Upper lobe of left lung (tissue), 6 donors: ENCODE data around the gene ATG7. TPM values are rescaled to one million over a fixed set of nuclear protein-coding genes. Genes with fewer than 3 reads are reported as not detected.
A peak's percentile ranks its signal among the peaks of the same experiment; 100 is the strongest.
"Not testable (repeated sequence)": the region's sequence is repeated elsewhere in the genome, so short reads cannot be mapped to it uniquely, and the experiment has no call there.

ENCODE experiments used
- ATAC-seq, 2 donors: fragments of 200-7000 bp; cut with Tn5 transposase; one replicate each; pipeline ENCODE4 v1.9.1; 2022; ENCODE audit warnings: mild to moderate bottlenecking in 2 of 2, moderate library complexity in 2 of 2; ENCODE audit not compliant: low FRiP score in 2 of 2
- DNase-seq, 2 donors: peaks; one replicate each; pipeline ENCODE4 v3.0.0-alpha.2; 2019 to 2020
- H3K27ac ChIP-seq, 4 donors: fragments of 200-600 bp; sonication (generic); one replicate each; pipeline ENCODE4 v1.5.1; 2016 to 2019
- H3K27me3 ChIP-seq, 4 donors: fragments of 200-600 bp; sonication (generic); one replicate each; pipeline ENCODE4 v1.5.1; 2017 to 2019
- H3K36me3 ChIP-seq, 4 donors: fragments of 200-600 bp; sonication (generic); one replicate each; pipeline ENCODE4 v1.5.1; 2016 to 2019
- H3K4me1 ChIP-seq, 4 donors: fragments of 200-600 bp; sonication (generic); one replicate each; pipeline ENCODE4 v1.5.1; 2018 to 2019
- H3K4me3 ChIP-seq, 4 donors: fragments of 200-600 bp; sonication (generic); one replicate each; pipeline ENCODE4 v1.5.1; 2017 to 2019; ENCODE audit warnings: mild to moderate bottlenecking in 2 of 4, moderate library complexity in 1 of 4
- H3K9me3 ChIP-seq, 4 donors: fragments of 200-600 bp; sonication (generic); one replicate each; pipeline ENCODE4 v1.5.1; 2018 to 2019
- CTCF ChIP-seq, 6 experiments: fragments of 450-650 bp in 4 of 6; fragments of 200-600 bp in 2 of 6; sonication (generic) in 2 of 6; IDR thresholded peaks; one replicate each; pipeline ENCODE4 v1.5.1; 2016 to 2019; ENCODE audit warnings: antibody characterized with exemption in 6 of 6
- EP300 ChIP-seq, 4 donors: sonication (generic); formaldehyde crosslinking; IDR thresholded peaks; one replicate each; pipeline ENCODE4 v1.5.1; 2017; ENCODE audit warnings: antibody characterized with exemption in 4 of 4, control low read depth in 2 of 4
- POLR2A ChIP-seq, 4 donors: fragments of 450-650 bp; IDR thresholded peaks; one replicate each; pipeline ENCODE4 v1.5.1; 2016 to 2017; ENCODE audit warnings: antibody characterized with exemption in 4 of 4, mild to moderate bottlenecking in 2 of 4
- POLR2AphosphoS5 ChIP-seq, 2 donors: sonication (generic); formaldehyde crosslinking; IDR thresholded peaks; one replicate each; pipeline ENCODE4 v1.5.1; 2017; ENCODE audit warnings: antibody characterized with exemption in 2 of 2
- WGBS, 2 donors: methylation state at CpG; one replicate each; pipeline ENCODE4 v1.1.5; 2017 to 2018; 5-methylcytosine and 5-hydroxymethylcytosine counted together
- total RNA-seq, 6 donors: library from RNA; depleted of rRNA in 4 of 6; stranded (reverse); fragments of >200 nt in 4 of 6; gene quantifications; one replicate each; pipeline versions ENCODE4 v1.1.0 to v1.2.1, GENCODE V29; 2016 to 2021
- donor health status: DM: no; HTN: no; CAD: no; lungs with moderate emphysema.
- donor health status: DM: no; HTN: yes; CAD: no; lungs with severe emphysema.

The ATG7 gene
- total RNA-seq, 6 donors from 2014 or later: 52.4 to 195 (median 74.1) TPM

- Histone ChIP-seq H3K4me1 (peaks cover 42 to 47% (median 45%) of the 10 kb centered on the region in 4 donors), H3K9me3 (no peaks in the 10 kb centered on the region), H3K4me3 (no peak overlapping the region), H3K36me3 (no peaks in the 10 kb centered on the region), H3K27ac (peak overlapping the region in 2 of 4 donors; percentile 48 to 73), H3K27me3 (no peaks in the 10 kb centered on the region)
- DNase-seq: no peak
- ATAC-seq: no peak
- 87 to 89% methylated on average over 5 of the region's 5 CpGs for WGBS, 2 donors
- TF ChIP-seq POLR2AphosphoS5 (IDR thresholded peaks at IDR 0.05) (no peak), EP300 (IDR thresholded peaks at IDR 0.05) (no peak), CTCF (IDR thresholded peaks at IDR 0.05) (no peak), POLR2A (IDR thresholded peaks at IDR 0.05) (no peak)
These were observed 238.2 kb downstream of the ATG7 start for GRCh38 chr3:11510356-11510755.

- H3K36me3 ChIP-seq, ATAC-seq, H3K9me3 ChIP-seq, H3K27ac ChIP-seq, H3K4me3 ChIP-seq, H3K27me3 ChIP-seq: not testable (repeated sequence)
- H3K4me1 ChIP-seq: peaks cover 42 to 47% (median 45%) of the 10 kb centered on the region in 4 donors
- WGBS, 2 donors: 98% methylated on average over 7 of the region's 20 CpGs; no CpG with 5 or more reads in 1 of the 2 donors
- peak in 1 of 2 donors; percentile 74 for DNase-seq
These were observed 239.4 kb downstream of the ATG7 start for GRCh38 chr3:11511606-11512005.

- not testable (repeated sequence) for H3K27me3 ChIP-seq, H3K36me3 ChIP-seq, H3K4me3 ChIP-seq, H3K9me3 ChIP-seq, ATAC-seq
- H3K27ac ChIP-seq: peak overlapping the region; percentile 29 to 77 (median 56)
- H3K4me1 ChIP-seq: peaks cover 32 to 42% (median 40%) of the 10 kb centered on the region in 4 donors
- 60 to 71% methylated on average over 1 to 21 of the region's 27 CpGs for WGBS, 2 donors
- DNase-seq: peak in 1 of 2 donors; percentile 60
These were observed 241.1 kb downstream of the ATG7 start for GRCh38 chr3:11513125-11513816.

GRCh38 chr3:11513817-11514135, 241.6 kb downstream of the ATG7 start:
- no peak overlapping the region for H3K4me3 ChIP-seq
- H3K4me1 ChIP-seq: peaks cover 27 to 37% (median 35%) of the 10 kb centered on the region in 4 donors
- 49 to 53% methylated on average over 3 of the region's 3 CpGs for WGBS, 2 donors
- DNase-seq (no peak), ATAC-seq (peak in 1 of 2 donors; percentile 13)
- peak overlapping the region; percentile 29 to 77 (median 56) for H3K27ac ChIP-seq
- H3K36me3 ChIP-seq: no peaks in the 10 kb centered on the region
- no peaks in the 10 kb centered on the region for H3K9me3 ChIP-seq
- H3K27me3 ChIP-seq: no peaks in the 10 kb centered on the region
- TF ChIP-seq POLR2AphosphoS5 (IDR thresholded peaks at IDR 0.05) (no peak), POLR2A (IDR thresholded peaks at IDR 0.05) (no peak), EP300 (IDR thresholded peaks at IDR 0.05) (no peak), CTCF (IDR thresholded peaks at IDR 0.05) (no peak)

- Histone ChIP-seq H3K4me3 (no peak overlapping the region), H3K4me1 (peaks cover 22 to 32% (median 29%) of the 10 kb centered on the region in 4 donors), H3K27me3 (no peaks in the 10 kb centered on the region), H3K36me3 (no peaks in the 10 kb centered on the region), H3K9me3 (no peaks in the 10 kb centered on the region), H3K27ac (peak overlapping the region; percentile 29 to 77 (median 56))
- DNase-seq (peak in 1 of 2 donors; percentile 42), ATAC-seq (peak; percentile 82 to 91)
- TF ChIP-seq POLR2AphosphoS5 (IDR thresholded peaks at IDR 0.05) (peak; percentile 55 to 59), POLR2A (IDR thresholded peaks at IDR 0.05) (no peak), CTCF (IDR thresholded peaks at IDR 0.05) (no peak), EP300 (IDR thresholded peaks at IDR 0.05) (peak in 2 of 4 donors; percentile 46 to 54)
- WGBS, 2 donors: 22 to 27% methylated on average over 7 of the region's 7 CpGs
These were observed 242.1 kb downstream of the ATG7 start for GRCh38 chr3:11514191-11514821.
